KBM-7 (cell line): ENCODE measurements around the gene EIF2B4.
"Not testable (repeated sequence)": the region's sequence is repeated elsewhere in the genome, so short reads cannot be mapped to it uniquely, and the experiment has no call there.

Experiments used
- DNase-seq: peaks from one replicate; pipeline ENCODE4 v3.0.0-alpha.2; 2015
- in situ Hi-C: fragments of 300-500 bp; cut with MboI; formaldehyde crosslinking; loops from 2 replicates; pipeline ENCODE4 v1.14.3; 2020; ENCODE audit warnings: low sequenced_read_pairs, low pct_unique_long_range_greater_than_20kb, mixed read lengths

Gene EIF2B4

GRCh38 chr2:27353386-27353761 lies 16.8 kb downstream of the EIF2B4 start:
- DNase-seq, in situ Hi-C loops: not testable (repeated sequence)

- no peak for DNase-seq
- in situ Hi-C loops, result no loop called here
Measured at GRCh38 chr2:27351802-27352598, 18.1 kb downstream of the EIF2B4 start.

GRCh38 chr2:27350106-27350693 lies 19.9 kb downstream of the EIF2B4 start:
- in situ Hi-C loops, result no loop called here
- no peak for DNase-seq

GRCh38 chr2:27347641-27348040 lies 22.5 kb downstream of the EIF2B4 start:
- DNase-seq, result no peak
- in situ Hi-C loops, result no loop called here

GRCh38 chr2:27336173-27336572 lies 34.0 kb downstream of the EIF2B4 start:
- in situ Hi-C loops, result no loop called here
- no peak for DNase-seq

- in situ Hi-C loops, result no loop called here
- DNase-seq, result no peak
Measured at GRCh38 chr2:27335311-27335710, 34.8 kb downstream of the EIF2B4 start.

- DNase-seq, result no peak
- in situ Hi-C loops, result no loop called here
Measured at GRCh38 chr2:27324720-27325119, 45.4 kb downstream of the EIF2B4 start.

- no peak for DNase-seq
Measured at GRCh38 chr2:27323596-27324285, 46.4 kb downstream of the EIF2B4 start.

GRCh38 chr2:27322766-27323595 lies 47.2 kb downstream of the EIF2B4 start, which contains the start of gene MPV17:
Gene MPV17 (minus strand): TSS chr2:27323097. CDS start chr2:27322517, 580 bp downstream.
- in situ Hi-C loops, result no loop called here
- peak; percentile 89 for DNase-seq

More at GRCh38 chr2:27323596-27324285, 46.4 kb downstream of the EIF2B4 start:
- in situ Hi-C loops, result no loop called here

GRCh38 chr2:27322301-27322765 lies 47.8 kb downstream of the EIF2B4 start:
- DNase-seq, result peak; percentile 48
- in situ Hi-C loops, result no loop called here

GRCh38 chr2:27320958-27321543 lies 49.1 kb downstream of the EIF2B4 start:
- in situ Hi-C loops, result no loop called here
- DNase-seq, result no peak

- DNase-seq, in situ Hi-C loops: not testable (repeated sequence)
Measured at GRCh38 chr2:27319839-27320238, 50.3 kb downstream of the EIF2B4 start.

- no peak for DNase-seq
- in situ Hi-C loops, result no loop called here
Measured at GRCh38 chr2:27316655-27317412, 53.3 kb downstream of the EIF2B4 start.

- DNase-seq, result no peak
- in situ Hi-C loops, result no loop called here
Measured at GRCh38 chr2:27315122-27315521, 55.0 kb downstream of the EIF2B4 start.

- DNase-seq, result no peak
- in situ Hi-C loops, result no loop called here
Measured at GRCh38 chr2:27314709-27315108, 55.4 kb downstream of the EIF2B4 start.
